NCI-H128 (cell line): ENCODE measurements around the gene CLCA2.

Experiments used
- DNase-seq: peaks from one replicate; lab custom pipeline; 2025; ENCODE audit not compliant: unreplicated experiment; lab: John Stamatoyannopoulos, UW

Gene CLCA2

DNA sequence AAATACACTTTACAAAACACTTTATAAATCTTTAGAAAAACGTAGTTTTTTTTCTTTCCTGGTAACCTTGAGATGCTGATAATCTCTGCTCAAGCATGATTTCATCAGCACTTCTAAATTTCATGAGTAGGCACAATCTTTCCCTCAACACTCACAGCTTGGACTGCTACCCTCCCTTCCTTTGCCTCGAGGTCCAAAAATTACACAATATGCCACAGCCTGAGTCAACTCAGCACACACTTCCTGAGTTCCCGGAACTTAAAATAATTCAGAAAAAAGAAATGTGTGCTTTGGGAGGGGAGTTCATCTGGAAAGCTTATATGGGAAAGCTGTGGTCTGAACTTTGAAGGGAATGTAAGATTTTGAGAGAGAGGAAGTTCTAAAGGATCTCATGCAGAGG is 5.9 kb downstream of the CLCA2 start:
- DNase-seq = no peak

DNA sequence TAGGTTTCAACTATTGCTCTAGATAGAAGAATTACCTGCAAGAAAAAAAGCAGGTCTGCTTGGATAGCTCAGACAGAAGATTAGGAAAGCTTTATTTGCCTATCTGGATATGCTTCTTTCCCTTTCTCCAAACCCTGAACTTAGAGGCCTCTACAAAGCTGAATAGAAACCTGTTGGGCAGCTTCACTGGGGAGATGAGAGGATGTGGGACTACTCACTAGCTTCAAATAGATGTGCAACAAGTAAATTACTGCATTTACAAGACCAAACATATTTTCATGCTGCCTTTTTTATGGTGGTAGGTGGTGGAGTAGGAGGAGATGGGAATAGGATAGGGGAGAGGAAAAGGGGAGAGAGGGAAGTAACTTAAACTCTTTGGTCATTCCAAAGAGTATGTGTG is 6.4 kb downstream of the CLCA2 start:
- DNase-seq = no peak

GRCh38 chr1:86434059-86434458 is 10.1 kb downstream of the CLCA2 start:
- DNase-seq = no peak

- no peak for DNase-seq
Observed at GRCh38 chr1:86435327-86435726, 11.4 kb downstream of the CLCA2 start.

- no peak for DNase-seq
Observed at GRCh38 chr1:86436041-86436440, 12.1 kb downstream of the CLCA2 start.

- peak; percentile 15 for DNase-seq
Observed at GRCh38 chr1:86441581-86441980, 17.6 kb downstream of the CLCA2 start.

GRCh38 chr1:86441997-86442396 is 18.0 kb downstream of the CLCA2 start:
- DNase-seq = no peak

GRCh38 chr1:86445919-86446318 is 21.9 kb downstream of the CLCA2 start:
- DNase-seq = no peak

- no peak for DNase-seq
Observed at GRCh38 chr1:86447198-86447790, 23.3 kb downstream of the CLCA2 start.

- no peak for DNase-seq
Observed at GRCh38 chr1:86448670-86449069, 24.7 kb downstream of the CLCA2 start.

GRCh38 chr1:86449103-86449502 is 25.1 kb downstream of the CLCA2 start:
- no peak for DNase-seq

GRCh38 chr1:86450847-86451246 is 26.9 kb downstream of the CLCA2 start:
- no peak for DNase-seq

GRCh38 chr1:86453664-86454063 is 29.7 kb downstream of the CLCA2 start:
- no peak for DNase-seq

DNA sequence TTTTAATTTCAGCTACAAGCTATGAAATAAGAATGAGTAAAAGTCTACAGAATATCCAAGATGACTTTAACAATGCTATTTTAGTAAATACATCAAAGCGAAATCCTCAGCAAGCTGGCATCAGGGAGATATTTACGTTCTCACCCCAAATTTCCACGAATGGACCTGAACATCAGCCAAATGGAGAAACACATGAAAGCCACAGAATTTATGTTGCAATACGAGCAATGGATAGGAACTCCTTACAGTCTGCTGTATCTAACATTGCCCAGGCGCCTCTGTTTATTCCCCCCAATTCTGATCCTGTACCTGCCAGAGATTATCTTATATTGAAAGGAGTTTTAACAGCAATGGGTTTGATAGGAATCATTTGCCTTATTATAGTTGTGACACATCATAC is 31.1 kb downstream of the CLCA2 start:
- DNase-seq = no peak

- no peak for DNase-seq
Observed at GRCh38 chr1:86460998-86461397, 37.0 kb downstream of the CLCA2 start.

DNA sequence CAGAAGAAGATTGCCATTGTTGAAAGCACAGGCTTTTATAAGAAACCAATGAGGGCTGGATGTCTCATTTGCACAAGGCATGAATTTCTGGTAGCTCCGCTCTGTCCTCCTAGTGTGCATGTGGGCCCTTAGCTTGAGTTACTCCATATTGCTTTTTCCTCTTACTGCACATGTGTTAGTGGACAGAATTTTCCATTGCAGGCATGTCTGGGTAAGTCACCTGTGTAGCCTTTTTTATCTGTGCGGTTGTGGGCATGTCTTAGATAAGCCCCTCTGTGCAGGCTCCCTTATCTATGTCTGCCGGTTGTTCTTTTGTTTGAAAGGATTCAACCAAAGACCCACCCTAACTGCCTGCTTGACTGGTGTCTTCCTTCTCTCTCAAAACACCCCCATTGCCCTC is 37.5 kb downstream of the CLCA2 start:
- no peak for DNase-seq

GRCh38 chr1:86464819-86465218 is 40.8 kb downstream of the CLCA2 start:
- no peak for DNase-seq

DNA sequence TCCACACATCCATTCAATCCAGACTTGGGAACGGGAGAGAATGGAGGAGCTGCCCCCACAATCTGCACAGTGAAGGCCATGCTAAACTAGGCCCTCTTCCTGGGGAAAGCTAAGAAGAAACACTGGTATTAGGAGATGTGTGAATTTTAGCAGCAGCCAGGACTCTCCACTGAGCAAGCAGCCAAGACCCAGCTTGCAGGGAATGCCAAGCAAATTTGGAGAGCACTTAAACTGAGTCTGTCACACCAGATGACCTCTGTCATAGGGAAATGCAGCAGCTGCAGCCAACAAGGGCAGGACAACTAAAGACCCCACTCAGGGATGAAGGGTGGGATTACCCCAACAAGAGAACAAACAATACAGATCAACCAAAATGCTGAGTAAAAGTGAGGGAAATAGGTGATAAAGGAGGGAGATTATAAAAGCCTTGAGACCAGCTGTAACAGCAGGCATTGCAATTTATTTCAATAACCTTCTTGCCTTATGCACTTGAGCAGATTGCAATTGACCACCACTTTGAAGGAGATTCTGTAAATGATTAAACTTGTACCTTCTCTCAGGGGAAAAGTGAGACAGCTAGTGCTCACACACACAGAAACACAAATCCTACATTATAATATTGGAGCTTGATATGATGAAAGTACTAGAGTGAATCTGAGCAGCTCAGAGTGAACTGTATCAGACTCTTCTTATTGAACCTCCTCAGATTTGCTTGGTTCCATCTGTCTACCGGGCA is 42.3 kb downstream of the CLCA2 start:
- DNase-seq = no peak

DNA sequence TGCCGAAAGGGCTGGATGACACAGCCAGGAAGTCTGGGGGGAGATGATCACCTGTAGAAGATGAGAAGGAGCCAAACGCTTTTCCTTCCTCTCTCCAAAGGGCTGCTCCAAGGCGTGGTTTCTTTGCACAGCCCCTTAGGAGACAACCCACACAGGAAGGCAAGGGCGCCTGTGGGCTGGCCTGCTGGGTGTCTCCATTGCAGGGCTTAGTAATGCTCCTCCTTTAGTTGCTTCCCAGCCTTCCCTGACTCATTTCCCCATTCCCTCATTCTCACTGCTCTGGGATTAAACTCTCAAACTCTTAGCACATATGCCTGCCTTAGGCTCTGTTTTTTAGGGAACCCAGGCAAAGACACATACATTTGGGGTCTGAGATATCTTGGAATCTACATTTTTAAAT is 43.0 kb downstream of the CLCA2 start:
- no peak for DNase-seq

- no peak for DNase-seq
Observed at GRCh38 chr1:86468501-86468977, 44.6 kb downstream of the CLCA2 start, which contains the start of gene CLCA1. CLCA1 (plus strand) TSS chr1:86468927; CDS start chr1:86468972, 45 bp downstream.

DNA sequence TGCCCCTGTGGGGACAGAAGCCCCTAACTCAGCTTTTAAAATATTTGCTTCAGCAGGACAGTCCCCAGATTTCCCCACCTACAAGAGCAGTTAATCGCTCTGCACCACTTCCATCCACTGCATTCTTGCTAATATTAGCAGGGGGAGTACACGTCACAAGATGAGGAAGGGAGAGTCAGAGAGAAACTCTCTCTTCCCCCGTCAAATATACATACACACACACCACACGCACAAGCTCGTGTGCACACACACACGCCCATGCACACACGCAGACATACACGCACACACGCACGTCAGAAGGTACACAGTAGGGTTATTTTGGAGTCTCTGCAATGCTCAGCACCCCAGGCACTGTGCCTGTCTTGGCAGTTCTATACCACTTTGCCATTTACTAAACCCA is 46.9 kb downstream of the CLCA2 start:
- no peak for DNase-seq

DNA sequence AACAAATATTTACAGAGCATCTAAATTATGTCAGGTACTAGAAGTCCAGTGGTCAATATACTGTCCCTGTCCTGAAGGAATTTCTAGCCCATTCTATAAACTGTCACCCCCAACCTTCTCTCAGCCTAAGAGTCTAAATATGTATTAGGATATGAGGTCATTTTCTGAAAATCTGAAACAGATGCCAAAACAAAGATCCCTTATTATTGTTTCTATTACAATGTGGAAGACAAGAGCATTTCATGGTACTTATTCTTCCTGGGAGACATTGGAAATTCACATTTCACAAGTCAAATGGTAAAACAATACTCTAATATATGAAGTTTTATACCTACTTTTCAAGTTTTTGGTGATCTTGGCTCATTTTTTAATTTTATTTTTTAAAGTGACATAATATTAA is 47.3 kb downstream of the CLCA2 start:
- DNase-seq = no peak

DNA sequence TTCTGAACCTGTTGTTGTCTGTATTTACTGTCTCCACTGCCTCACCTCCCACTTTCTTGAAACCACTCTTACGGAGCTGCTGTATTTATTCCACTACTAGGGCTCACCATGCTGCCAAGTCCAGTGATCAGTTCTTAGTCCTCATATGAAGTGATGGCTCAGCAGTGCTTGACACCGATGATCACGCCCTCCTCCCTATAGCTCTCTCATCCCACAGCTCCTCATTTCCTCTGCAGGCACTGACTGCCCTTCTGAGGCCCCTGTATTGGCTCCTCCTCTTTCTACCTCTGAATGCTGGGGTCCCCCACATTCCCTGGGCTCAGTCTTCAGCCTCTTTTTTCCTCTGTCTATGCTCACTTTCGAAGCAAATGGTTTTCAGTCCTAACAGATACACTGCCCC is 48.2 kb downstream of the CLCA2 start:
- DNase-seq = no peak
